ENCODE results near the gene TSPEAR.

GRCh38 chr21:44518686-44519085 is 192.7 kb downstream of the TSPEAR start:
- TF ChIP-seq POLR2AphosphoS5 (IDR thresholded peaks at IDR 0.05; ENCODE audit: low read depth, low read length) (no peak), SIN3A (IDR thresholded peaks at IDR 0.05; ENCODE audit: borderline replicate concordance, insufficient read depth, low read length) (no peak), REST (IDR thresholded peaks at IDR 0.05; ENCODE audit: insufficient read depth in 1 of 2, low read depth in 2 of 2, low read length in 2 of 2) (no peak), TAF1 (IDR thresholded peaks at IDR 0.05; ENCODE audit: borderline replicate concordance, insufficient read depth, low read length) (no peak), FOXP2 (optimal IDR thresholded peaks at IDR 0.05; ENCODE audit: borderline replicate concordance, extremely low read depth, extremely low read length, insufficient read depth) (no peak)

Data from PFSK-1 (cell line).